ENCODE data around the gene C19orf12. TPM values are rescaled to one million over a fixed set of nuclear protein-coding genes. Genes with fewer than 3 reads are reported as not detected.

The C19orf12 gene
- total RNA-seq, 2 experiments from 2014 or later, result 7.7 TPM

DNA sequence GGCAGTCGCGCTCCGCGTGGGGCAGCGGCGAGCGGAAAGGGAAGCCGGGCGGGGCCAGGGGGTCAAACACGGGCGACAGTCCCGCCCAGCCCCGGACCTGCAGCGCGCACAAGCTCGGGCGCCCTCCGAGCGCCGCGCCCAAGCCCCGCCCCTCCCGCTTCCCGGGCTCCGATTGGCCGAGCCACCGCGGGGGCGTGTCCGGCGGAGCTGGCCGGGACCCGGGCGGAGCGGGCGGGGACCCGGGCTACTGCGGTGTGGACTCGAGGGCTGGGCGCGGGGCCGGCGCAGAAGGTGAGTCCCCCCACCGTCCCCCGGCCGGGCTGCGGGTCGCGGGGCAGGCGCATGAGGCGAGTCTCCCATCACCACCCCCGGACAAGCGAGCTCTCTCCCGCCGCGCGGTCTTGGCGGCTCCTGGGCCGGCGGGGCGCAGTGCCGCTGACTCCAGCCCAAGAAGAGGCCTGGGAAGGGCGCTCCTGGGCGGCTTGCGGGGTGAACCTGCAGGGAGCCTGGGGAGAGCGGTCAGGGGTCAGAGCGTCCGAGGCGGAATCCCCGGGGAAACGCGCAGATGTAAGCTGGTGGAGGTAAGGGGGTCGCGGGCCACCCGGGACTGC is 49.7 kb downstream of the C19orf12 start, which contains the start of gene PLEKHF1:
Gene PLEKHF1 (plus strand): TSS at position 247 of the 611 bp plus-strand sequence. CDS start 8,379 bp downstream, outside the sequence.
- ATAC-seq (ENCODE audit: poor library complexity) (peak; percentile 63), DNase-seq (peak; percentile 52 to 91 (median 78))
- ChIA-PET POLR2A (interaction anchor here (0.9 to 5.7 kb wide), 14 partner anchors 7 to 277 kb away, joined by 3 to 104 read pairs (median 5); partner anchors contain the start of genes C19orf12, POP4 and URI1), CTCF (interaction anchor here (1.0 to 5.5 kb wide), 7 partner anchors 8 to 58 kb away, joined by 3 to 33 read pairs (median 7); partner anchors contain the start of gene POP4)
- Mint-ChIP-seq H3K36me3 (ENCODE audit: low read depth) (peaks cover 26% of the 10 kb centered on the region), H3K27me3 (no peaks in the 10 kb centered on the region), H3K4me3 (peak within 1 kb of the TSS; percentile 93), H3K27ac (peak within 1 kb of the TSS; percentile 98), H3K9me3 (no peaks in the 10 kb centered on the region), H3K4me1 (ENCODE audit: low read depth) (peaks cover 76% of the 10 kb centered on the region)
- Histone ChIP-seq H3K4me1 (ENCODE audit: insufficient read depth, low read length) (peaks cover 58% of the 10 kb centered on the region), H3K27ac (ENCODE audit: low read depth in 1 of 2, low read length in 2 of 2) (peak within 1 kb of the TSS; percentile 67 to 85), H3K4me3 (ENCODE audit: low read length) (peak within 1 kb of the TSS; percentile 97), H3K36me3 (ENCODE audit: insufficient read depth, low read length) (peaks cover 9% of the 10 kb centered on the region), H3K27me3 (ENCODE audit: control insufficient read depth in 1 of 2, insufficient read depth in 2 of 2, low read length in 2 of 2) (no peaks in the 10 kb centered on the region), H3K9me3 (ENCODE audit: control insufficient read depth in 1 of 2, insufficient read depth in 1 of 2, low read length in 2 of 2) (no peaks in the 10 kb centered on the region)
- intact Hi-C loops (cut with DNase I, micrococcal nuclease), result loop anchor here in 1 of 2 experiments (2.0 to 10.0 kb wide), 5 partner anchors 25 to 1871 kb away; partner anchors contain the start of genes CCNE1 and POP4
- TF ChIP-seq, protein P1, sequence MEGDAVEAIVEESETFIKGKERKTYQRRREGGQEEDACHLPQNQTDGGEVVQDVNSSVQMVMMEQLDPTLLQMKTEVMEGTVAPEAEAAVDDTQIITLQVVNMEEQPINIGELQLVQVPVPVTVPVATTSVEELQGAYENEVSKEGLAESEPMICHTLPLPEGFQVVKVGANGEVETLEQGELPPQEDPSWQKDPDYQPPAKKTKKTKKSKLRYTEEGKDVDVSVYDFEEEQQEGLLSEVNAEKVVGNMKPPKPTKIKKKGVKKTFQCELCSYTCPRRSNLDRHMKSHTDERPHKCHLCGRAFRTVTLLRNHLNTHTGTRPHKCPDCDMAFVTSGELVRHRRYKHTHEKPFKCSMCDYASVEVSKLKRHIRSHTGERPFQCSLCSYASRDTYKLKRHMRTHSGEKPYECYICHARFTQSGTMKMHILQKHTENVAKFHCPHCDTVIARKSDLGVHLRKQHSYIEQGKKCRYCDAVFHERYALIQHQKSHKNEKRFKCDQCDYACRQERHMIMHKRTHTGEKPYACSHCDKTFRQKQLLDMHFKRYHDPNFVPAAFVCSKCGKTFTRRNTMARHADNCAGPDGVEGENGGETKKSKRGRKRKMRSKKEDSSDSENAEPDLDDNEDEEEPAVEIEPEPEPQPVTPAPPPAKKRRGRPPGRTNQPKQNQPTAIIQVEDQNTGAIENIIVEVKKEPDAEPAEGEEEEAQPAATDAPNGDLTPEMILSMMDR (IDR thresholded peaks at IDR 0.05), result peak; percentile 17

DNA sequence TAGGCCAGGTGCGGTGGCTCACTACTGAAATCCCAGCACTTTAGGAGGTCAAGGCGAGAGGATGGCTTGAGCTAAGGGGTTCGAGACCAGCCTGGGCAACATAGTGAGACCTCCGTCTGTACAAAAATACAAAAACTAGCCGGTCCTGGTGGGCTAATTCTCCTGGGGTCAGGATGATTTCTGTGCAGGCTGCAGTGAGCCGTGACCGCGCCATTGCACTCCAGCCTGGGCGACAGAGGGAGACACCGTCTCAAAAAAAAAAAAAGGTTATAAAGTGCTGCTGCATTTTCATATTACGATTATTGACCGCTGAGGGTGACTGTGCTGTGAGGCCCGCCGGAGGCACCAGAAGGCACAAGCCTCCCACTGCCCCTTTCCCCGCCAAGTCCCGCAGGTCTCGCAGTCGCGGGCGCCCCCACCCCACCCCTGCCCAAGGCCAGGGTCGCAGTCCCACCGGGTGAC is 50.3 kb downstream of the C19orf12 start:
- ChIA-PET CTCF (interaction anchor here (1.0 to 5.5 kb wide), 7 partner anchors 8 to 58 kb away, joined by 3 to 33 read pairs (median 7); partner anchors contain the start of gene POP4), POLR2A (interaction anchor here (0.9 to 5.7 kb wide), 14 partner anchors 8 to 277 kb away, joined by 3 to 104 read pairs (median 5); partner anchors contain the start of genes C19orf12, POP4 and URI1)
- Histone ChIP-seq H3K4me1 (ENCODE audit: insufficient read depth, low read length) (peaks cover 58% of the 10 kb centered on the region), H3K4me3 (ENCODE audit: low read length) (peak overlapping the region; percentile 97), H3K27me3 (ENCODE audit: control insufficient read depth in 1 of 2, insufficient read depth in 2 of 2, low read length in 2 of 2) (no peaks in the 10 kb centered on the region), H3K27ac (ENCODE audit: low read depth in 1 of 2, low read length in 2 of 2) (peak overlapping the region in 1 of 2 donors; percentile 85), H3K9me3 (ENCODE audit: control insufficient read depth in 1 of 2, insufficient read depth in 1 of 2, low read length in 2 of 2) (no peaks in the 10 kb centered on the region), H3K36me3 (ENCODE audit: insufficient read depth, low read length) (peaks cover 8% of the 10 kb centered on the region)
- H3K27ac Mint-ChIP-seq, result peak overlapping the region; percentile 92
- H3K27me3 Mint-ChIP-seq, result no peaks in the 10 kb centered on the region
- DNase-seq (no peak), ATAC-seq (ENCODE audit: poor library complexity) (peak; percentile 1)
- peaks cover 73% of the 10 kb centered on the region for H3K4me1 Mint-ChIP-seq (ENCODE audit: low read depth)
- intact Hi-C loops (cut with DNase I, micrococcal nuclease), result loop anchor here in 1 of 2 experiments (2.0 to 10.0 kb wide), 5 partner anchors 26 to 1870 kb away; partner anchors contain the start of genes CCNE1 and POP4
- H3K9me3 Mint-ChIP-seq, result no peaks in the 10 kb centered on the region
- TF ChIP-seq, protein P1 (IDR thresholded peaks at IDR 0.05), result peak; percentile 55
- peak overlapping the region; percentile 89 for H3K4me3 Mint-ChIP-seq
- H3K36me3 Mint-ChIP-seq (ENCODE audit: low read depth), result peaks cover 20% of the 10 kb centered on the region

DNA sequence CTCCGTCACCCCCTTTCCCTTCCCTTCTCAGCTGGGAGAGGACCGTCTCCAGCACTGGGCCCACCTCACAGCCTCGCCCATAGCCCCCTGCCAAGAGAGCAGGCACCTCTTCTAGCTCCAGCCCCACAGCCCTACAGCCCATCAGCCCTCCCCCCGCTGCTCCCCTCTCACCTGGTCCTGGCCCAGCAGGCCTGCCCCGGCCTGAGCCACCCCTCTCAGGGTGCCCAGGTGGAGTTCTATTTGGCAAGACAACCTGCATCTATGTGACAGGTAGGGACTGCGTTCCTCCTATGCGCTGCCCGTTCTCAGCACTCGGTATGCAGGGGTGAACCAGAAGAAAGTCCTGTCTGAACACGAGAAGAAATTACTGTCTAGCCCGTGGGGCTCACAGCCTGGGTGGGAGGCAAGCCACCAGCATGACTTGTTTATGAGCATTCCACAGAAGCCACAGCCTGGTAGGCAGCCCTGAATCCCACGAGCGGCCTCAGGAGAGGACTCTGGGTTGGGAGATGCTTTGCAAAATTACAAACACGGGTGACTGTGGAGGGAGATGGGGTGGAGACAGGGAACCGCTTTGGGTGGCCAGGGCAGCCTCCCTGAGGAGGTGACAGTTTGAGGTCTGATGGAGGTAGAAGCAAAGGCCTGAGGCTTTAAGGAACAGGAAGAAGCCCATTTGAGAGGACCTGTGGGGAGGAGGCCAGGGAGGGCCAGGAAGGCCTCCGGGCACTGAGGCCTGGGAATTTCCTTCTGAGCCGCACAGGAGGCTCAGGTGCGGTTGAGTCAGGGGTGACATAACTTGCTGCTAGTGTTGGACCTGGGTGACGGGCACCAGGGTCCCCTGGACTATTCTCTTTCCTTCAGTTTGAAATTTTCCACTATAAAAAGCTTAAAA is 51.0 kb downstream of the C19orf12 start:
- H3K4me1 ChIP-seq (ENCODE audit: insufficient read depth, low read length), result peaks cover 53% of the 10 kb centered on the region
- H3K4me3 ChIP-seq (ENCODE audit: low read length), result peak overlapping the region; percentile 97
- ChIA-PET POLR2A (interaction anchor here (1.2 to 5.7 kb wide), 5 partner anchors 8 to 278 kb away, joined by 5 to 104 read pairs (median 25); partner anchors contain the start of genes POP4 and URI1), CTCF (interaction anchor here (1.3 to 5.5 kb wide), 5 partner anchors 9 to 57 kb away, joined by 7 to 33 read pairs (median 13); partner anchors contain the start of gene POP4)
- H3K27me3 ChIP-seq (ENCODE audit: control insufficient read depth in 1 of 2, insufficient read depth in 2 of 2, low read length in 2 of 2), result no peaks in the 10 kb centered on the region
- H3K27ac ChIP-seq (ENCODE audit: low read depth in 1 of 2, low read length in 2 of 2), result no peak overlapping the region
- no peaks in the 10 kb centered on the region for H3K9me3 ChIP-seq (ENCODE audit: control insufficient read depth in 1 of 2, insufficient read depth in 1 of 2, low read length in 2 of 2)
- Mint-ChIP-seq H3K27me3 (no peaks in the 10 kb centered on the region), H3K36me3 (ENCODE audit: low read depth) (peaks cover 17% of the 10 kb centered on the region), H3K9me3 (no peaks in the 10 kb centered on the region), H3K4me1 (ENCODE audit: low read depth) (peaks cover 66% of the 10 kb centered on the region), H3K4me3 (peak overlapping the region; percentile 89), H3K27ac (peak overlapping the region; percentile 92)
- DNase-seq (peak in 2 of 14 experiments; percentile 20 to 33), ATAC-seq (ENCODE audit: poor library complexity) (no peak)
- intact Hi-C loops (cut with DNase I, micrococcal nuclease), result loop anchor here in 1 of 2 experiments (2.0 to 10.0 kb wide), 4 partner anchors 27 to 1869 kb away; partner anchors contain the start of gene POP4
- H3K36me3 ChIP-seq (ENCODE audit: insufficient read depth, low read length), result peaks cover 3% of the 10 kb centered on the region
- TF ChIP-seq, protein P1 (IDR thresholded peaks at IDR 0.05), result no peak

All from CD4-positive, alpha-beta T cell (primary cell).